H1 (cell line): ENCODE results near the gene ZFP91. TPM values are rescaled to one million over a fixed set of nuclear protein-coding genes. Genes with fewer than 3 reads are reported as not detected.

Experiments
- CTCF ChIA-PET: fragments of 300-600 bp; sonication (Branson Sonifier 250); formaldehyde crosslinking; loops from one replicate; lab custom pipeline; 2021; ENCODE audit not compliant: partially characterized antibody; lab: Charles Lee
- POLR2A ChIA-PET: fragments of 300-600 bp; sonication (Branson Sonifier 250); formaldehyde crosslinking; loops from one replicate; lab custom pipeline; 2021; ENCODE audit warnings: inconsistent platforms; ENCODE audit not compliant: partially characterized antibody; lab: Charles Lee
- DNase-seq, 2 experiments: peaks; one replicate each; pipeline versions ENCODE4 v3.0.0 to v3.0.0-alpha.2; 2010 to 2022; ENCODE audit warnings: low spot score in 2 of 2, low read depth in 1 of 2, mixed read lengths in 1 of 2
- FAIRE-seq: peaks from 2 replicates; lab custom pipeline; 2011; peaks lifted over from hg19 to GRCh38; lab: Jason Lieb, UNC
- H2AFZ ChIP-seq: 2 replicates; pipeline ENCODE4 v1.8.1; 2012; ENCODE audit warnings: low read length, inconsistent platforms
- H2AK5ac ChIP-seq: 2 replicates; pipeline ENCODE4 v1.6.1; 2013; ENCODE audit warnings: low read depth, low read length
- H2BK120ac ChIP-seq: replicated peaks from 2 replicates; pipeline ENCODE3; 2013; ENCODE audit warnings: low read depth, low read length, inconsistent platforms
- H2BK12ac ChIP-seq: 2 replicates; pipeline ENCODE4 v1.6.1; 2013; ENCODE audit warnings: low read depth, low read length
- H2BK15ac ChIP-seq: 2 replicates; pipeline ENCODE4 v1.6.1; 2013; ENCODE audit warnings: low read length
- H2BK20ac ChIP-seq: 2 replicates; pipeline ENCODE4 v1.6.1; 2013; ENCODE audit warnings: low read length
- H2BK5ac ChIP-seq: 2 replicates; pipeline ENCODE4 v1.6.1; 2013; ENCODE audit warnings: low read depth, low read length
- H3K14ac ChIP-seq: 2 replicates; pipeline ENCODE4 v1.6.1; 2013; ENCODE audit warnings: inconsistent platforms; ENCODE audit not compliant: insufficient read length
- H3K18ac ChIP-seq: 2 replicates; pipeline ENCODE4 v1.6.1; 2013; ENCODE audit warnings: low read length; ENCODE audit errors: extremely low read depth
- H3K23ac ChIP-seq: 2 replicates; pipeline ENCODE4 v1.6.1; 2013; ENCODE audit warnings: inconsistent platforms; ENCODE audit not compliant: insufficient read length
- H3K23me2 ChIP-seq: 2 replicates; pipeline ENCODE4 v1.6.1; 2013; ENCODE audit warnings: low read depth, low read length
- H3K27ac ChIP-seq: 2 replicates; pipeline ENCODE4 v1.6.1; 2011; ENCODE audit warnings: low read depth, low read length, inconsistent platforms
- H3K27me3 ChIP-seq, 4 experiments: replicated peaks in 1 of 4; 1 replicate in 1 of 4; 2 replicates in 3 of 4; pipeline versions ENCODE4 v1.6.1 to v1.8.1; 2011 to 2013; ENCODE audit warnings: low read length in 3 of 4, mild to moderate bottlenecking in 3 of 4, inconsistent platforms in 2 of 4, mixed read lengths in 2 of 4, moderate library complexity in 1 of 4; ENCODE audit not compliant: control insufficient read depth in 3 of 4, insufficient read depth in 3 of 4; ENCODE audit errors: extremely low read depth in 1 of 4
- H3K36me3 ChIP-seq, 4 experiments: 2 replicates each; pipeline versions ENCODE4 v1.6.1 to v1.8.1; 2011 to 2013; ENCODE audit warnings: mild to moderate bottlenecking in 4 of 4, low read length in 3 of 4, moderate library complexity in 2 of 4, control low read depth in 1 of 4, inconsistent platforms in 1 of 4; ENCODE audit not compliant: insufficient read depth in 4 of 4, control insufficient read depth in 2 of 4
- H3K4ac ChIP-seq: replicated peaks from 2 replicates; pipeline ENCODE3; 2013; ENCODE audit warnings: low read length, low read depth, mixed read lengths, inconsistent platforms; ENCODE audit not compliant: insufficient read length
- H3K4me1 ChIP-seq, 4 experiments: replicated peaks in 1 of 4; 1 replicate in 1 of 4; 2 replicates in 3 of 4; pipeline versions ENCODE4 v1.6.1 to v1.8.1; 2011 to 2013; ENCODE audit warnings: low read length in 3 of 4, inconsistent platforms in 2 of 4, mixed read lengths in 1 of 4; ENCODE audit not compliant: insufficient read depth in 4 of 4, control insufficient read depth in 3 of 4
- H3K4me2 ChIP-seq, 2 experiments: 2 replicates each; pipeline versions ENCODE4 v1.6.1 to v1.8.1; 2011 to 2013; ENCODE audit warnings: low read depth in 2 of 2, low read length in 2 of 2, control low read depth in 1 of 2, inconsistent platforms in 1 of 2, mild to moderate bottlenecking in 1 of 2; ENCODE audit not compliant: insufficient read depth in 1 of 2
- H3K4me3 ChIP-seq, 4 experiments: fragments of 200-600, 300-600 bp in 1 of 4; sonication (generic), shearing (Covaris generic), sonication (Bioruptor Twin) in 1 of 4; 2 replicates each; pipeline versions ENCODE4 v1.5.1 to v1.8.1; 2011 to 2016; ENCODE audit warnings: low read length in 4 of 4, low read depth in 3 of 4, control low read depth in 2 of 4, inconsistent platforms in 2 of 4, mild to moderate bottlenecking in 2 of 4, mixed read lengths in 1 of 4, moderate library complexity in 1 of 4; ENCODE audit not compliant: insufficient read depth in 2 of 4; ENCODE audit errors: extremely low read depth in 1 of 4
- H3K56ac ChIP-seq: replicated peaks from 2 replicates; pipeline ENCODE3; 2013; ENCODE audit warnings: low read depth, mild to moderate bottlenecking, mixed read lengths, low read length, inconsistent platforms; ENCODE audit not compliant: insufficient read length
- H3K79me1 ChIP-seq: 2 replicates; pipeline ENCODE4 v1.6.1; 2013; ENCODE audit warnings: low read depth, low read length, control low read depth
- H3K79me2 ChIP-seq, 2 experiments: 2 replicates each; pipeline versions ENCODE4 v1.6.1 to v1.8.1; 2012 to 2013; ENCODE audit warnings: low read length in 2 of 2, mild to moderate bottlenecking in 2 of 2, inconsistent platforms in 1 of 2; ENCODE audit not compliant: insufficient read depth in 2 of 2, control insufficient read depth in 1 of 2
- H3K9ac ChIP-seq, 4 experiments: replicated peaks in 1 of 4; 1 replicate in 1 of 4; 2 replicates in 3 of 4; pipeline versions ENCODE4 v1.6.1 to v1.8.1; 2011 to 2013; ENCODE audit warnings: low read depth in 3 of 4, low read length in 3 of 4, control low read depth in 2 of 4, mild to moderate bottlenecking in 2 of 4, moderate library complexity in 2 of 4, inconsistent platforms in 1 of 4; ENCODE audit errors: extremely low read depth in 1 of 4
- H3K9me3 ChIP-seq, 2 experiments: 2 replicates each; pipeline versions ENCODE4 v1.6.1 to v1.8.1; 2012 to 2013; ENCODE audit warnings: mild to moderate bottlenecking in 2 of 2, moderate library complexity in 2 of 2, control low read depth in 1 of 2, inconsistent platforms in 1 of 2, low read depth in 1 of 2, low read length in 1 of 2, mixed read lengths in 1 of 2; ENCODE audit not compliant: insufficient read depth in 2 of 2
- H4K20me1 ChIP-seq, 2 experiments: replicated peaks in 1 of 2; 2 replicates each; pipeline versions ENCODE3 to v1.8.1; 2011 to 2013; ENCODE audit warnings: inconsistent platforms in 2 of 2, low read length in 2 of 2, mild to moderate bottlenecking in 1 of 2; ENCODE audit not compliant: insufficient read depth in 2 of 2, control insufficient read depth in 1 of 2
- H4K5ac ChIP-seq: 2 replicates; pipeline ENCODE4 v1.6.1; 2013; ENCODE audit warnings: low read length, low read depth, mixed read lengths, inconsistent platforms; ENCODE audit not compliant: insufficient read length
- H4K8ac ChIP-seq: 2 replicates; pipeline ENCODE4 v1.8.0; 2013; ENCODE audit warnings: mild to moderate bottlenecking, moderate library complexity, low read length, inconsistent platforms; ENCODE audit not compliant: insufficient read depth; ENCODE audit errors: extremely low read depth
- H4K91ac ChIP-seq: replicated peaks from 2 replicates; pipeline ENCODE3; 2013; ENCODE audit warnings: low read length, mixed read lengths, inconsistent platforms; ENCODE audit not compliant: insufficient read length
- CBX5 ChIP-seq: fragments of 300-800, 300-1000 bp; sonication (generic); IDR thresholded peaks from 2 replicates; pipeline ENCODE4 v1.7.1; 2016; ENCODE audit warnings: antibody characterized with exemption, low read length, low read depth
- CEBPB ChIP-seq: IDR thresholded peaks from 2 replicates; pipeline ENCODE4 v1.6.1; 2012; ENCODE audit warnings: low read depth, low read length
- CHD1 ChIP-seq: IDR thresholded peaks from 2 replicates; pipeline ENCODE4 v1.6.1; 2012; ENCODE audit warnings: low read depth, low read length, improper control_type of control experiment
- KDM1A ChIP-seq: fragments of 200-600, 300-600 bp; sonication (generic); IDR thresholded peaks from 2 replicates; pipeline ENCODE4 v1.7.1; 2016; ENCODE audit warnings: mild to moderate bottlenecking, low read length, borderline replicate concordance
- SP2 ChIP-seq: IDR thresholded peaks from 2 replicates; pipeline ENCODE4 v1.6.1; 2012; ENCODE audit warnings: mild to moderate bottlenecking, low read length, inconsistent platforms
- TBP ChIP-seq: IDR thresholded peaks from 2 replicates; pipeline ENCODE4 v1.6.1; 2011; ENCODE audit warnings: low read depth, low read length, improper control_type of control experiment
- WGBS, 2 experiments: shearing (Covaris generic) in 1 of 2; methylation state at CpG; one replicate each; pipeline versions ENCODE4 v1.1.6 to v1.1.7; 2013 to 2015; ENCODE audit warnings: low lambda C conversion rate in 2 of 2, mixed read lengths in 2 of 2, inconsistent platforms in 1 of 2, low coverage in 1 of 2, missing lambda C conversion rate in 1 of 2; ENCODE audit not compliant: insufficient replicate concordance in 2 of 2, insufficient coverage in 1 of 2, insufficient read length in 1 of 2; ENCODE audit errors: extremely low coverage in 1 of 2, missing lambda C conversion rate in 1 of 2; 5-methylcytosine and 5-hydroxymethylcytosine counted together
- polyA plus RNA-seq, 7 experiments: library from polyadenylated mRNA; depleted of rRNA in 3 of 7; stranded (reverse) in 5 of 7; unstranded in 2 of 7; fragments of >200 nt in 5 of 7; fragments of 200-250 nt in 2 of 7; gene quantifications; 1 replicate in 5 of 7; 2 replicates in 1 of 7; 4 replicates in 1 of 7; pipeline versions ENCODE4 v1.2.1 to v1.2.3, GENCODE V29; 2011 to 2013; ENCODE audit warnings: missing spikeins in 2 of 7, mixed read lengths in 2 of 7
- total RNA-seq: library from RNA; stranded (reverse); fragmentation: NEBNext Ultra II Directional; extraction: Animal tissue kit (Norgen Biotek cat#: 25700); gene quantifications from 2 replicates; pipeline ENCODE4 v1.2.1, GENCODE V29; 2021
- TF ChIP-seq, protein P1 (sequence below): IDR thresholded peaks from 2 replicates; pipeline ENCODE4 v1.6.1; 2012; ENCODE audit warnings: low read length, inconsistent platforms

The ZFP91 gene
- total and polyA plus RNA-seq, 2 of the 8 experiments (the other 6 are each of a cell fraction or from before 2014, with no cell fraction given), result 10.7 to 29.0 TPM

DNA sequence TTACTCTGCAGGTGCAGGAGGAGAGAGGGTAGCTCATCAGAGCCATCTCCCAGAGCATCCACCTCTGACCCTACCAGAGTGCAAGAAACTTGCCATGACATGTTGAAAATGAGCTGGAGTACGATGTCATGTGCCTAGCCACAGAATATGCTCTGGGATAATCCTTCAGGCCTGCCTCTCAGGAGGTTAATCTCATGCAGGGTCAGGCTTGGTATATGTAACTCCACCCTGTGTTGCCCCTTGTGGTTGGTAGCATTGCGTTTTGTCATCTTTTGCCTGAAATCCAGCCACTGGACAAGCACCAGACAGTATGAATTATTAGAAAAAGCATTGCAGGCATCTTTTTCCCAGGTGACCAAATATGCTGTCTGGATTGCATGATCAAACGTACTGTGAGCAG is 79.8 kb downstream of the ZFP91 start:
- no peaks in the 10 kb centered on the region for H3K23me2 ChIP-seq
- no peak overlapping the region for H2BK20ac ChIP-seq
- no peak overlapping the region for H2BK12ac ChIP-seq
- no peak overlapping the region for H2AFZ ChIP-seq
- H3K4me2 ChIP-seq, result no peak overlapping the region
- H4K91ac ChIP-seq, result no peak overlapping the region
- no peaks in the 10 kb centered on the region for H3K79me1 ChIP-seq
- no peak overlapping the region for H2BK120ac ChIP-seq
- no peak overlapping the region for H3K18ac ChIP-seq
- H3K4me3 ChIP-seq, result no peak overlapping the region
- H3K4ac ChIP-seq, result no peak overlapping the region
- no peak overlapping the region for H2BK15ac ChIP-seq
- H3K27ac ChIP-seq, result no peak overlapping the region
- CTCF ChIA-PET, result interaction anchor here (0.7 to 2.6 kb wide), 3 partner anchors 12 to 131 kb away, joined by 4 to 11 read pairs (median 4); no protein-coding TSS in a partner anchor
- DNase-seq, result no peak
- no peak overlapping the region for H2AK5ac ChIP-seq
- TF ChIP-seq TBP, result no peak
- TF ChIP-seq SP2, result no peak
- no peak for TF ChIP-seq CBX5
- TF ChIP-seq KDM1A, result no peak
- TF ChIP-seq CHD1, result no peak
- no peak for TF ChIP-seq CEBPB
- TF ChIP-seq, protein P1, sequence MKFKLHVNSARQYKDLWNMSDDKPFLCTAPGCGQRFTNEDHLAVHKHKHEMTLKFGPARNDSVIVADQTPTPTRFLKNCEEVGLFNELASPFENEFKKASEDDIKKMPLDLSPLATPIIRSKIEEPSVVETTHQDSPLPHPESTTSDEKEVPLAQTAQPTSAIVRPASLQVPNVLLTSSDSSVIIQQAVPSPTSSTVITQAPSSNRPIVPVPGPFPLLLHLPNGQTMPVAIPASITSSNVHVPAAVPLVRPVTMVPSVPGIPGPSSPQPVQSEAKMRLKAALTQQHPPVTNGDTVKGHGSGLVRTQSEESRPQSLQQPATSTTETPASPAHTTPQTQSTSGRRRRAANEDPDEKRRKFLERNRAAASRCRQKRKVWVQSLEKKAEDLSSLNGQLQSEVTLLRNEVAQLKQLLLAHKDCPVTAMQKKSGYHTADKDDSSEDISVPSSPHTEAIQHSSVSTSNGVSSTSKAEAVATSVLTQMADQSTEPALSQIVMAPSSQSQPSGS, result no peak
- TF ChIP-seq, all 59 proteins: peak for 0
- Histone ChIP-seq H3K4me1 (no peaks in the 10 kb centered on the region; a peak in 1 of 7 replicates), H4K20me1 (no peaks in the 10 kb centered on the region), H4K8ac (no peak overlapping the region), H3K9ac (no peak overlapping the region), H3K23ac (no peak overlapping the region), H3K56ac (no peak overlapping the region), H3K27me3 (no peaks in the 10 kb centered on the region), H4K5ac (no peak overlapping the region), H3K9me3 (no peaks in the 10 kb centered on the region), H3K14ac (no peak overlapping the region), H3K36me3 (no peaks in the 10 kb centered on the region), H3K79me2 (no peaks in the 10 kb centered on the region), H2BK5ac (no peak overlapping the region)
- POLR2A ChIA-PET, result no interaction called here
- FAIRE-seq, result no peak
- 82% methylated on average over 3 of the region's 3 CpGs; no CpG with 5 or more reads in 1 of the 2 experiments for WGBS, 2 experiments
